HG02571 (cell line): ENCODE measurements around the gene CKLF.
"Not testable (repeated sequence)": the region's sequence is repeated elsewhere in the genome, so short reads cannot be mapped to it uniquely, and the experiment has no call there.

Experiments used
- ATAC-seq: cut with Tn5 transposase; IDR thresholded peaks from one replicate; pipeline ENCODE4 v1.9.1; 2021; ENCODE audit warnings: mild to moderate bottlenecking, moderate library complexity; ENCODE audit not compliant: unreplicated experiment

The CKLF gene

GRCh38 chr16:66552286-66553177 is at the start of gene CKLF:
Gene CKLF (plus strand): TSS chr16:66552576. CDS start chr16:66552716, 140 bp downstream.
- peak; percentile 72 for ATAC-seq

DNA sequence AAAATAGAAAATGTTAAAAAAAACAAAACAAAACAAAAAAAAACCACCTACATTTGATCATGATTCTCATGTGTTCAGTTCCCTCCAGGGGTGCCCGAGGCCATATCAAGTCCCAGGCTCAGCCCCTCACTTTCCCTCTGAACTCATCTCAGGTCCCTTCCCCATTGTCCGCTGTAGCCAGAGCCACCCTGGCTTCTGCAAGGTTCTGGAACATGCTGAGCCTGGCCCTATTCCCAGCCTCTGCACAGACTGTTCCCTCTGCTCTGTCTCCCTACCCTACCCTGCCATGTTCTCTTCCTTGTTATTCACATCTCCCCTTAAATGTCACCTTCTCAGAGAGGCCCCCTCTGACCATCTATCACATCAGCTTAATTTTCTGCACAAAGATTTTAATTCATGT is 49.3 kb upstream of the CKLF start:
- ATAC-seq, result no peak

DNA sequence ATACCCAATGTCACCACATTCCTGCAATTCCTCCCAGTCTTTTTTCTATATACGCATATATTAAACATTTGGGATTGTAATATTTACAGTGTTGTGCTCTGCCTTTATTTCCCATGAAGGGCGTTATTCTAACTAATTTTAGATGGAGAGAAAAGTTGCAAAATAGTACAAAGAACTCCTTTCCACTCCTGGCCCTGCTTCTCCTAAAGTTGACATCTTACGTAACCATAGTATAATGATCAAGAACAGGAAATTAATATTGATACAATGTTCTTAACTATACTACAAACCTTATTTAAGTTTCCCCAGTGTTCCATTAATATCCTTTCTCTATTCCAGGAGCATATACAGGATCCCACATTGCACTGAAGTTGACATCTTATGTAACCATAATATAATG is 48.8 kb upstream of the CKLF start:
- no peak for ATAC-seq

DNA sequence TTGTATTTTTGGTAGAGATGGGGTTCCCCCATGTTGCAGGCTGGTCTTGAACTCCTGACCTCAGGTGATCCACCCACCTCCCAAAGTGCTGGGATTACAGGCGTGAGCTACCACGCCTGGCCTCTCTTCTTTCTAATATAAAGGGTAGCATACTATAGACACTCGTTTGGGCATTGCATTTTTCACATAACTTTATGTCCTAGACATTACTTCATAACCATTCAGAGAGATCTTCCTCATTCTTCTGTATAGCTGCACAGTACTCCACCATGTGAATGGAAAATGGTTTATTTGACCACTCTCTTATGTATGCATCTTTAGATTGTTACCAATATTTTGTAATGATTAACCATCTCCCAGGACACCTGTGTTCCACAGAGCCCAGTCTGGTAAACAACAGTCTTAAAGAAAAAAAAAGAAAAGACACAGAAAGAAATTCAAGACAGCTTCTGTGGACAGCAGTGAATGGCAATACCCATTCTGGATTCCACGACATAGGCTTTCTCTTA is 44.6 kb upstream of the CKLF start:
- ATAC-seq, result no peak

GRCh38 chr16:66508248-66508913 is 44.0 kb upstream of the CKLF start:
- ATAC-seq, result no peak

DNA sequence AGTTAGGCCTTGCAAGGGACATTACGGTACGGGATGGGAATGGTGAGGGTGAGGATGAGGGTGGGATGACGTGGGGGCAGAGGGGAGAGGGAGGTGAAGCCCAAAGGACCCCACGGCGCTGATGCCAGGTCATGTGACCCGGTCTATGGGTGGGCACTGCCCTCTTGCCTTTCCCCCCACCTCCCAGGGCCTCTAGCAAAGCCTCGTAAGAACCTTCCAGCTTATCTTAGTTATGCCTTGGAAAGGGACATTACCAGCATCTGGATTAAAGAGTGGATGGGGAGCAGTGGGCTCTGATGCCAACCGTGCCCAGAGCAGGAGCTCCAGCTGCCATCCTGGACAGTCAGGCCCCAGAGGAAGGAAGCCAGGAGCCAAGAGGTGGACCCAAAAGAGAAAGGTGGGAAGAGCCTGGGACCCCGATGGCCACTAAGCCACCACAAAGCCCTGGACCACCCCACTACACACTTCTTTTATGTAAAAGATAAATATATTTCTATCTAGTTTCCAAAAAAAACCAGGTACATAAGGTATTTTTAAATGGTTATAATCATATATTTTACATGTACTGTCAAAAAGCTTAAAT is 43.4 kb upstream of the CKLF start:
- no peak for ATAC-seq

DNA sequence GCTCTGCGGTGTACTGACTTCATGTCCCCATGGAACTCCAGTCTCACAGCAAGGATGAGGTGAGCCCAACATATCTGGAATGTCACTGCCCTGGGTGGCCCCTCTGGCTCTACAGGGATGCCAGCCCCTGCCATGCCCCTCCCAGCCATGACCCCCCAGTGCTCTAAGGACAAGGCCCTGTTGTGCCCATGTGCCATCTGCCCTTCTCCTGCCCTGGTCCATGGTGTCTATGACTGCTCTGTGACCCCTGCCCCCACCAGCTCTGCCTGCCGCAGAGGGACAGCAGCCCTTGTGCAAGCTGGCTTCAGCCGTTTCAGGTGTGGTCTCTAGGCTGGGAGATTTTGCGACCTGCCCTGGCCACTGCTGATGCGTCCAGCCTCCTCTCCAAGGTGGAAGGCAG is 42.8 kb upstream of the CKLF start:
- no peak for ATAC-seq

- no peak for ATAC-seq
Measured at GRCh38 chr16:66510298-66510697, 42.1 kb upstream of the CKLF start.

GRCh38 chr16:66510711-66511601 is 41.4 kb upstream of the CKLF start:
- no peak for ATAC-seq

- ATAC-seq, result no peak
Measured at GRCh38 chr16:66511602-66512271, 40.6 kb upstream of the CKLF start.

GRCh38 chr16:66512272-66513110 is 39.9 kb upstream of the CKLF start:
- ATAC-seq, result no peak

DNA sequence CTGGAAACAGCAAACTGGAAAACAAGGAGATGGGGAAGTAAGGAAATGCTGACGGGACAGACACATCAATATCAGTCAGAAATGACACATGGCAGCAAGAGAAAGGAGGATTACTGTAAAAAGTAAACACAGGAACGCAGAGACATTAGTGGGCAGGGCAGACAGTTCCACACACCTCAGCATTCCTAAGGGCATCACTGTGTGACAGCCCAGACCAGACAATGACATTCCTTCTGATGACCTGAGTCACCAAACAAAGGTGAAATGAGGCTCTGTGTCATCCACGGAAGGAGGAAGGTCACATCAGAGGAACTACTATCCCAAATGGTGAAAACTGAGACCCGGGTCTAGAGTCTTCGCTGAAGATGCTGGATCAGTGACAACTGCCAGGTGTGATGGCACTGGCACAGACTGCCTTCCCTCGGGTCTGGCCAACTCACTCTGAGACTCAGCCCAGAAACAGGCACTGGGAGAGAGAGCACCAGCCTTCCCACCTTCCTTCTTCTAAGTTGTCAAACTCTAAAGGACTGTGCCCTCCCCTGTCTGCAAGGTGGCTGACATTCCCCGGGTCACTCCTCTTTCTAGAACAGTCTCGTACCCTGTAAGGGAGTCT is 39.2 kb upstream of the CKLF start:
- ATAC-seq, result no peak

- ATAC-seq, result not testable (repeated sequence)
Measured at GRCh38 chr16:66514391-66514790, 38.0 kb upstream of the CKLF start.

GRCh38 chr16:66514980-66515595 is 37.3 kb upstream of the CKLF start:
- not testable (repeated sequence) for ATAC-seq

- no peak for ATAC-seq
Measured at GRCh38 chr16:66515596-66516508, 36.5 kb upstream of the CKLF start.

- no peak for ATAC-seq
Measured at GRCh38 chr16:66516509-66516807, 35.9 kb upstream of the CKLF start.

DNA sequence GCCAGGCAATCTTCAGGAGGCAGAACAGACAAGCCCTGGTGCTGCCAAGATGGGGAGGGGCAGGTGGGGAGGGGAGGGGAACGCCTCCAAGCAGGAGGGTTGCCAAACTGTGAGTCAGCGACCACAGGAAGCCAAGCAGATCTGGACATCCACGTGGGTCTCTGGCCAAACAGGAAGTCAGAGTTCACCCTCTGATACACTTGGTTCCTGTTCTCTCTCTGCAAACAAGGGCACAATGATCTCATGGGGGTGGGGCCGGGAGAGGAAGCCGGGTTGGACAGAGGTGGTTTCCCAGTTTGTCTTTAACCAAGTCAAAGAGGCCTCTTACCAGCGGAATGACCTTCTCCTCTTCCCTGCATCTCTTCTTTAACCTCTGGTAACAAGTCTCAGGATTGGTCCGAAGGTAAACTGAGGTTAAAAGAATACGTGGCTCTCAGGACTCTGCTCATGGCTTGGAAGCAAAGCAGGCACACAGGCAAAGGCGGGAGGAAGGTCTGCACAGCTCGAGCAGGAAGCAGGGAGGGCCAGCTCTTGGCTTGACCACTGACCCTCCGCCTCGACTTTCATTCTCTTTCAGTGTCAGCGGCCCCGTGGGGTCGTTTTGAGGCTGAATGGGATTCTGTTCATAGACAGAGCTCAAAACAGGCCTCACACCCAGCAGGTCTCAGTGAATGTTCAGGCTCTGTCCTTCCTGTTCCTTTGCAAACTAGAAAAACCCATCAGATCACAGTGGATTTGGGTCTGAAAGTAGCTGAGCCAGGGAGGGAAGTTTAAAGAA is 35.4 kb upstream of the CKLF start:
- ATAC-seq, result peak; percentile 95
